Measurements from ENCODE around the gene IPP.

- no peak for TF ChIP-seq POLR2A (IDR thresholded peaks at IDR 0.05)
- no peak for TF ChIP-seq POLR2AphosphoS5 (IDR thresholded peaks at IDR 0.05)
- TF ChIP-seq CTCF (IDR thresholded peaks at IDR 0.05): no peak
- no peak for TF ChIP-seq EP300 (IDR thresholded peaks at IDR 0.05)
Measured at GRCh38 chr1:45793942-45794604, 43.6 kb upstream of the IPP start.

All from suprapubic skin (tissue), 4 donors.